ENCODE measurements around the gene CENPE.
"Not testable (repeated sequence)": the region's sequence is repeated elsewhere in the genome, so short reads cannot be mapped to it uniquely, and the experiment has no call there.

CENPE gene

GRCh38 chr4:103198111-103198765, at the start of gene CENPE:
Gene CENPE, minus strand, starts transcription at chr4:103198343. Its CDS starts 24 bp downstream, at chr4:103198319.
- peak; percentile 63 for DNase-seq (ENCODE audit: low read depth in 2 of 2)

GRCh38 chr4:103244251-103244650, 46.1 kb upstream of the CENPE start:
- no peak for DNase-seq (ENCODE audit: low read depth in 2 of 2)

GRCh38 chr4:103230938-103231337, 32.8 kb upstream of the CENPE start:
- not testable (repeated sequence) for DNase-seq (ENCODE audit: low read depth in 2 of 2)

- not testable (repeated sequence) for DNase-seq (ENCODE audit: low read depth in 2 of 2)
Observed at GRCh38 chr4:103223556-103223955, 25.4 kb upstream of the CENPE start.

- DNase-seq (ENCODE audit: low read depth in 2 of 2), result no peak
Observed at GRCh38 chr4:103207673-103208072, 9.5 kb upstream of the CENPE start.

GRCh38 chr4:103204111-103204510, 6.0 kb upstream of the CENPE start:
- DNase-seq (ENCODE audit: low read depth in 2 of 2), result no peak

- no peak for DNase-seq (ENCODE audit: low read depth in 2 of 2)
Observed at GRCh38 chr4:103201724-103202123, 3.6 kb upstream of the CENPE start.

- no peak for DNase-seq (ENCODE audit: low read depth in 2 of 2)
Observed at GRCh38 chr4:103201253-103201652, 3.1 kb upstream of the CENPE start.

GRCh38 chr4:103199009-103199408, 866 bp upstream of the CENPE start:
- DNase-seq (ENCODE audit: low read depth in 2 of 2), result no peak

- DNase-seq (ENCODE audit: low read depth in 2 of 2), result no peak
Observed at GRCh38 chr4:103197765-103198110, 405 bp downstream of the CENPE start.

- DNase-seq (ENCODE audit: low read depth in 2 of 2), result no peak
Observed at GRCh38 chr4:103193457-103193856, 4.7 kb downstream of the CENPE start.

GRCh38 chr4:103171006-103171405, 27.1 kb downstream of the CENPE start:
- no peak for DNase-seq (ENCODE audit: low read depth in 2 of 2)

- not testable (repeated sequence) for DNase-seq (ENCODE audit: low read depth in 2 of 2)
Observed at GRCh38 chr4:103169750-103170149, 28.4 kb downstream of the CENPE start.

GRCh38 chr4:103168993-103169392, 29.1 kb downstream of the CENPE start:
- DNase-seq (ENCODE audit: low read depth in 2 of 2), result no peak

GRCh38 chr4:103162176-103162575, 36.0 kb downstream of the CENPE start:
- no peak for DNase-seq (ENCODE audit: low read depth in 2 of 2)

- no peak for DNase-seq (ENCODE audit: low read depth in 2 of 2)
Observed at GRCh38 chr4:103158760-103159159, 39.4 kb downstream of the CENPE start.

- no peak for DNase-seq (ENCODE audit: low read depth in 2 of 2)
Observed at GRCh38 chr4:103156106-103156505, 42.0 kb downstream of the CENPE start.

GRCh38 chr4:103152381-103152780, 45.8 kb downstream of the CENPE start:
- no peak for DNase-seq (ENCODE audit: low read depth in 2 of 2)

- no peak for DNase-seq (ENCODE audit: low read depth in 2 of 2)
Observed at GRCh38 chr4:103150677-103151076, 47.5 kb downstream of the CENPE start.

- DNase-seq (ENCODE audit: low read depth in 2 of 2), result no peak
Observed at GRCh38 chr4:103144926-103145325, 53.2 kb downstream of the CENPE start.

GRCh38 chr4:103137446-103137827, 60.7 kb downstream of the CENPE start:
- no peak for DNase-seq (ENCODE audit: low read depth in 2 of 2)

GRCh38 chr4:103136671-103137445, 61.3 kb downstream of the CENPE start:
- DNase-seq (ENCODE audit: low read depth in 2 of 2), result no peak

- no peak for DNase-seq (ENCODE audit: low read depth in 2 of 2)
Observed at GRCh38 chr4:103129174-103129573, 69.0 kb downstream of the CENPE start.
